ENCODE data around the gene XPC. TPM values are rescaled to one million over a fixed set of nuclear protein-coding genes. Genes with fewer than 3 reads are reported as not detected.

The XPC gene
- total and polyA plus RNA-seq, 2 of the 8 experiments (the other 6 are each of a cell fraction or from before 2014, with no cell fraction given): 8.8 to 27.3 TPM

- H4K5ac ChIP-seq (ENCODE audit: insufficient read length, low read depth, low read length): no peak overlapping the region
- H3K9ac ChIP-seq (replicated peaks in 1 of 4; ENCODE audit: extremely low read depth in 1 of 4, low read depth in 3 of 4, low read length in 3 of 4): no peak overlapping the region
- no peak for DNase-seq (ENCODE audit: low read depth in 1 of 2, low spot score in 2 of 2)
- no peaks in the 10 kb centered on the region for H3K23me2 ChIP-seq (ENCODE audit: low read depth, low read length)
- H2AFZ ChIP-seq (ENCODE audit: low read length): no peak overlapping the region
- no peak overlapping the region for H4K91ac ChIP-seq (replicated peaks; ENCODE audit: insufficient read length, low read length)
- H2BK12ac ChIP-seq (ENCODE audit: low read depth, low read length): no peak overlapping the region
- H2BK15ac ChIP-seq (ENCODE audit: low read length): no peak overlapping the region
- TF ChIP-seq TAF7 (optimal IDR thresholded peaks at IDR 0.05; ENCODE audit: borderline replicate concordance, low read depth, low read length) (no peak), ZNF274 (IDR thresholded peaks at IDR 0.05; ENCODE audit: borderline replicate concordance, extremely low read depth, low read length) (no peak), SP2 (IDR thresholded peaks at IDR 0.05; ENCODE audit: low read length) (no peak), SAP30 (IDR thresholded peaks at IDR 0.05; ENCODE audit: insufficient read depth, insufficient replicate concordance, low read length) (no peak), ASH2L (IDR thresholded peaks at IDR 0.05; ENCODE audit: low read length) (no peak), SUZ12 (IDR thresholded peaks at IDR 0.05; ENCODE audit: low read length) (no peak), SIRT6 (IDR thresholded peaks at IDR 0.05; ENCODE audit: low read length) (no peak), NRF1 (IDR thresholded peaks at IDR 0.05; ENCODE audit: low read depth, low read length) (no peak), USF2 (IDR thresholded peaks at IDR 0.05; ENCODE audit: low read length) (no peak), TAF1 (IDR thresholded peaks at IDR 0.05; ENCODE audit: low read depth, low read length) (no peak), KDM5A (IDR thresholded peaks at IDR 0.05; ENCODE audit: low read length) (no peak), RAD21 (IDR thresholded peaks at IDR 0.05 in 1 of 2, conservative IDR thresholded peaks at IDR 0.05 in 1 of 2; ENCODE audit: low read depth in 2 of 2, low read length in 2 of 2) (no peak), EGR1 (IDR thresholded peaks at IDR 0.05; ENCODE audit: borderline replicate concordance, low read depth, low read length) (no peak), POU5F1 (IDR thresholded peaks at IDR 0.05; ENCODE audit: low read depth, low read length) (no peak)
- H2BK20ac ChIP-seq (ENCODE audit: low read length): no peak overlapping the region
- no peak overlapping the region for H2BK5ac ChIP-seq (ENCODE audit: low read depth, low read length)
- H2BK120ac ChIP-seq (replicated peaks; ENCODE audit: low read depth, low read length): no peak overlapping the region
- no peaks in the 10 kb centered on the region for H3K79me2 ChIP-seq (ENCODE audit: control insufficient read depth in 1 of 2, insufficient read depth in 2 of 2, low read length in 2 of 2)
- 76% methylated on average over 3 of the region's 3 CpGs; no CpG with 5 or more reads in 1 of the 2 experiments for WGBS, 2 experiments (ENCODE audit: extremely low coverage in 1 of 2, insufficient coverage in 1 of 2, insufficient read length in 1 of 2, insufficient replicate concordance in 2 of 2, low coverage in 1 of 2, low lambda C conversion rate in 2 of 2, missing lambda C conversion rate in 1 of 2)
- no peak overlapping the region for H2AK5ac ChIP-seq (ENCODE audit: low read depth, low read length)
- H3K23ac ChIP-seq (ENCODE audit: insufficient read length): no peak overlapping the region
- ChIA-PET POLR2A (ENCODE audit: partially characterized antibody) (interaction anchor here (0.5 to 1.3 kb wide), 2 partner anchors 22 to 584 kb away, joined by 3 read pairs; no protein-coding TSS in a partner anchor), CTCF (ENCODE audit: partially characterized antibody) (interaction anchor here (0.6 to 11.1 kb wide), 6 partner anchors 8 to 314 kb away, joined by 3 to 157 read pairs (median 4); no protein-coding TSS in a partner anchor)
- H3K4me1 ChIP-seq (replicated peaks in 1 of 4; ENCODE audit: control insufficient read depth in 3 of 4, insufficient read depth in 4 of 4, low read length in 3 of 4): no peaks in the 10 kb centered on the region
- FAIRE-seq: no peak
- H3K18ac ChIP-seq (ENCODE audit: extremely low read depth, low read length): no peak overlapping the region
- no peak overlapping the region for H4K8ac ChIP-seq (ENCODE audit: extremely low read depth, insufficient read depth, low read length)
- no peak overlapping the region for H3K4ac ChIP-seq (replicated peaks; ENCODE audit: insufficient read length, low read depth, low read length)
- no peak overlapping the region for H3K4me2 ChIP-seq (ENCODE audit: insufficient read depth in 1 of 2, low read depth in 2 of 2, low read length in 2 of 2)
- H4K20me1 ChIP-seq (replicated peaks in 1 of 2; ENCODE audit: control insufficient read depth in 1 of 2, insufficient read depth in 2 of 2, low read length in 2 of 2): no peaks in the 10 kb centered on the region
- H3K79me1 ChIP-seq (ENCODE audit: low read depth, low read length): no peaks in the 10 kb centered on the region
- no peaks in the 10 kb centered on the region for H3K9me3 ChIP-seq (ENCODE audit: insufficient read depth in 2 of 2, low read depth in 1 of 2, low read length in 1 of 2)
- no peak overlapping the region for H3K27ac ChIP-seq (ENCODE audit: low read depth, low read length)
- no peaks in the 10 kb centered on the region for H3K27me3 ChIP-seq (replicated peaks in 1 of 4; ENCODE audit: control insufficient read depth in 3 of 4, extremely low read depth in 1 of 4, insufficient read depth in 3 of 4, low read length in 3 of 4)
- no peak overlapping the region for H3K14ac ChIP-seq (ENCODE audit: insufficient read length)
- no peaks in the 10 kb centered on the region for H3K36me3 ChIP-seq (ENCODE audit: control insufficient read depth in 2 of 4, insufficient read depth in 4 of 4, low read length in 3 of 4)
- H3K56ac ChIP-seq (replicated peaks; ENCODE audit: insufficient read length, low read depth, low read length): no peak overlapping the region
- no peak overlapping the region for H3K4me3 ChIP-seq (ENCODE audit: extremely low read depth in 1 of 4, insufficient read depth in 2 of 4, low read depth in 3 of 4, low read length in 4 of 4)
Observed at GRCh38 chr3:14210290-14210688, 31.9 kb upstream of the XPC start.

Measured in H1 (cell line).